Nephron progenitor cell (in vitro differentiated cells): ENCODE results near the gene IFI35.
"Not testable (repeated sequence)": the region's sequence is repeated elsewhere in the genome, so short reads cannot be mapped to it uniquely, and the experiment has no call there.

Source experiments
- DNase-seq: peaks from one replicate; pipeline ENCODE4 v3.0.0; 2021
- H3K27ac Mint-ChIP-seq: 2 replicates; pipeline ENCODE4 v1.8.0; 2021; ENCODE audit warnings: mild to moderate bottlenecking, moderate library complexity, mixed read lengths
- H3K27me3 Mint-ChIP-seq: 2 replicates; pipeline ENCODE4 v1.8.0; 2021; ENCODE audit warnings: mild to moderate bottlenecking, low read depth, mixed read lengths; ENCODE audit not compliant: poor library complexity
- H3K36me3 Mint-ChIP-seq: 2 replicates; pipeline ENCODE4 v1.8.0; 2021; ENCODE audit warnings: low read depth, mixed read lengths
- H3K4me1 Mint-ChIP-seq: 2 replicates; pipeline ENCODE4 v1.8.0; 2021; ENCODE audit warnings: mixed read lengths
- H3K4me3 Mint-ChIP-seq: 2 replicates; pipeline ENCODE4 v1.8.0; 2021; ENCODE audit warnings: mild to moderate bottlenecking, moderate library complexity, mixed read lengths
- H3K9me3 Mint-ChIP-seq: 2 replicates; pipeline ENCODE4 v1.8.0; 2021; ENCODE audit warnings: mild to moderate bottlenecking, moderate library complexity, mixed read lengths
- TF ChIP-seq, protein P1 (sequence below): fragments of 200-600 bp; sonication (generic); IDR thresholded peaks from 2 replicates; pipeline ENCODE4 v1.5.0; 2021; ENCODE audit warnings: antibody characterized with exemption

IFI35 gene

DNA sequence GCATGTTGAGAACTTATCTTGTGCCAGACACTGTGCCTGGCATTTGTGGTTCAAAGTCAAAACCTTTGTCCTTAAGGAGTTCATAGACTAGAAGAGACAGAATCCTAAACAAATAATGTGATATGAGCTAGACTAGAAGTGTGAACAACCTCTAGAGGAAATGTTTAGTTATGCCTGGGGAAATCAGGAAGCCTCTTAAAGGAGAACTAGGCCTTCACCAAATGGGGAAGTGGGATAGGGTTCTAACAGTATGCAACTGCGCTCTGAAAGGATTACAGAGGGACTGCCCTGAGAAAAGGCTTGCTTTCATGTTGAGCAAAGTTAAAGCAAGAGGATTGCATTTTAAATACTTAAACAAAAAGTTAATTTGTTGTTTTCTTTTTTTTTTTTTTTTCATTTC is 21.4 kb upstream of the IFI35 start:
- Mint-ChIP-seq H3K27ac (no peak overlapping the region), H3K4me3 (no peak overlapping the region), H3K9me3 (no peaks in the 10 kb centered on the region), H3K4me1 (peaks cover 21% of the 10 kb centered on the region), H3K36me3 (peaks cover 50% of the 10 kb centered on the region), H3K27me3 (no peaks in the 10 kb centered on the region)
- DNase-seq = no peak
- TF ChIP-seq, protein P1, sequence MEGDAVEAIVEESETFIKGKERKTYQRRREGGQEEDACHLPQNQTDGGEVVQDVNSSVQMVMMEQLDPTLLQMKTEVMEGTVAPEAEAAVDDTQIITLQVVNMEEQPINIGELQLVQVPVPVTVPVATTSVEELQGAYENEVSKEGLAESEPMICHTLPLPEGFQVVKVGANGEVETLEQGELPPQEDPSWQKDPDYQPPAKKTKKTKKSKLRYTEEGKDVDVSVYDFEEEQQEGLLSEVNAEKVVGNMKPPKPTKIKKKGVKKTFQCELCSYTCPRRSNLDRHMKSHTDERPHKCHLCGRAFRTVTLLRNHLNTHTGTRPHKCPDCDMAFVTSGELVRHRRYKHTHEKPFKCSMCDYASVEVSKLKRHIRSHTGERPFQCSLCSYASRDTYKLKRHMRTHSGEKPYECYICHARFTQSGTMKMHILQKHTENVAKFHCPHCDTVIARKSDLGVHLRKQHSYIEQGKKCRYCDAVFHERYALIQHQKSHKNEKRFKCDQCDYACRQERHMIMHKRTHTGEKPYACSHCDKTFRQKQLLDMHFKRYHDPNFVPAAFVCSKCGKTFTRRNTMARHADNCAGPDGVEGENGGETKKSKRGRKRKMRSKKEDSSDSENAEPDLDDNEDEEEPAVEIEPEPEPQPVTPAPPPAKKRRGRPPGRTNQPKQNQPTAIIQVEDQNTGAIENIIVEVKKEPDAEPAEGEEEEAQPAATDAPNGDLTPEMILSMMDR = no peak

DNA sequence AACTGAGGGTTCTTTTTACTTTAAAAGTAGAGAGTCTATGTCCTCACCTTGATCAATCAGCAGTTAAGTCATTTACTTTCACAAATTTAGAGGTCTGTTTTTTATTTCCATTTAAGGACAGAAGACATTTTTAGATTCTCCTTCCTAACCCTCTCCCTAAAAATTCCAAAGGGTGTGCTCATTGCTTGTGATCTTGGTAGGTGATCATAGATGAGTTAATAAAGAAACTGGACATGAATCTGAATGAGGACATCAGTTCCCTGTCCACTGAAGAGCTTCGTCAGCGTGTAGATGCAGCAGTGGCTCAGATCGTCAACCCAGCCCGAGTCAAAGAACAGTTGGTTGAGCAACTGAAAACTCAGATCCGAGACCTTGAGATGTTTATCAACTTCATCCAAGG is 17.4 kb upstream of the IFI35 start:
- no peaks in the 10 kb centered on the region for H3K27me3 Mint-ChIP-seq
- TF ChIP-seq, protein P1 = no peak
- peaks cover 73% of the 10 kb centered on the region for H3K36me3 Mint-ChIP-seq
- H3K9me3 Mint-ChIP-seq = no peaks in the 10 kb centered on the region
- no peaks in the 10 kb centered on the region for H3K4me1 Mint-ChIP-seq
- H3K4me3 Mint-ChIP-seq = no peak overlapping the region
- H3K27ac Mint-ChIP-seq = peak overlapping the region; percentile 69
- DNase-seq = no peak

DNA sequence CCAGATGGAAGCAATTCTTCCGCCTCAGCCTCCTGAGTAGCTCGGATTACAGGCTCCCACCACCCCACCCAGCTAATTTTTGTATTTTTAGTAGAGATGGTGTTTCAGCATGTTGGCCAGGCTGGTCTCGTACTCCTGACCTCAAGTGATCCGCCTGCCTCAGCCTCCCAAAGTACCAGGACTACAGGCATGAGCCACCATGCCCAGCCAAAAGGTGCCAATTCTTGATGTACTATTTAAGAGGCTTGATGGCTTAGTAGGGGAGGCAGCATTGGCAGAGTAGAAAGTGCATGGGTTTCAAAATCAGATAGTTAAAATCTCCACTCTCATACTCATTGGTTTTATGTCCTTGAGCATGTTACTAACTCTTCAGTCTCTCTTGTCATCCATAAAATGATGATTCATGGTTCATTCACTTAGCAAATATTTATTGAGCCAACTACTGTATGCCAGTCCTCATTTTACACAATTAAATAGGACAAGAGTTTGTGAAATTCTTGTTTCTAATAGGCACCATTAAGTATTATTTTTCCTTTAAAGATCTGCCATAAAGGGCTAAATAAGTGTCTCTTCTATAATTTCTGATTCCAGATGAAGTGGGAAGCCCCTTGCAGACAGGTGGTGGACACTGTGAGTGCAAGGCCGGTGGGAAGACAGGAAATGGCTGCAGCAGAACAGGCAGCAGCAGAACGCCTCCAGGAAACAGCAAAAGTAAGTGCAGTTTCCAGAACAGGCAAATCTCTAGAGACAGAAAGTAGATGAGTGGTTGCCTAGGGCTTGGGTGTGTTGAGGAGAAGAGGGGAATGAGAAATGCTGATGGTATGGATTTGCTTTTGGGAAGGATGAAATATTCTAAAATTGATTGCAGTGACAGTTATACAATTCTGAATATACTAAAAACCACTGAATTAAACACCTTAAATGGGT is 16.6 kb upstream of the IFI35 start:
- peaks cover 68% of the 10 kb centered on the region for H3K36me3 Mint-ChIP-seq
- H3K27ac Mint-ChIP-seq = peak overlapping the region; percentile 12

DNA sequence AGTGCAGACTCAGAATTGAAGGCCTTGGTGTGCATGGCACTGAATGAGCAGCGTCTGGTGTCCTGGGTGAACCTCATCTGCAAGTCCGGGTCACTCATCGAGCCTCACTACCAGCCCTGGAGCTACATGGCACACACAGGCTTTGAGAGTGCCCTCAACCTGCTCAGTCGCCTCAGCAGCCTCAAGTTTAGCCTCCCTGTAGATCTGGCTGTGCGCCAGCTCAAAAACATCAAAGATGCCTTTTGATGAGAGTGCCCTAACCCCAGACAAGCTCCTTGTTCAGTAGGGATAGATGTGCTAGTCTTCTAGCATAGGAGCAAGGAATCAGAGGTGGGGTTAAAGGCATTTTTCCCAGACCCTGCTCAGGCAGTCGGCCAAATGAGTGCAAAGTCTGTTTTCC is 15.1 kb upstream of the IFI35 start:
- Mint-ChIP-seq H3K27ac (no peak overlapping the region), H3K36me3 (peaks cover 62% of the 10 kb centered on the region), H3K9me3 (no peaks in the 10 kb centered on the region), H3K4me3 (no peak overlapping the region), H3K27me3 (no peaks in the 10 kb centered on the region), H3K4me1 (no peaks in the 10 kb centered on the region)
- TF ChIP-seq, protein P1 = no peak
- DNase-seq = no peak

More for the DNA sequence above, 16.6 kb upstream of the IFI35 start:
- Mint-ChIP-seq H3K4me3 (no peak overlapping the region), H3K4me1 (no peaks in the 10 kb centered on the region), H3K9me3 (no peaks in the 10 kb centered on the region), H3K27me3 (no peaks in the 10 kb centered on the region)
- no peak for DNase-seq
- TF ChIP-seq, protein P1 = no peak

DNA sequence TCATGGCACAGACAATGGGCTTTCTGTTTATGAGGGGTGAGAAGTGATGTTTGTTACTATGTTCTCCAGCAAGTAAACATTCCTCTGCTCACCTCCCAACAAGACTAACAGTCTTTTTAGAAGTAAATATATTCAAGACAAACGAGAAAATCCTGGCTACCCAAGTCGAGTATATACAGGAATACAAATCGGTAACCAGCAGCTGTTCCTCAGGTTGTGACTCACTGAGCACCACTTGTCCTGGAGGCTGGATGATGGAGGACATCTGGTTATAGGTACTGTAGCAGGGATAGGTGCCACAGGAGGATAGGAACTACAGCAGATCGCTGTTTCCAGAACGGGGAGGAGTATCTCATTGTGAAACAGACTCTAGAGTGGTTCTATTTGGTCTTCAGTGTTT is 13.7 kb upstream of the IFI35 start:
- Mint-ChIP-seq H3K9me3 (no peaks in the 10 kb centered on the region), H3K27ac (no peak overlapping the region), H3K27me3 (no peaks in the 10 kb centered on the region), H3K4me3 (no peak overlapping the region), H3K36me3 (peaks cover 52% of the 10 kb centered on the region), H3K4me1 (peaks cover 10% of the 10 kb centered on the region)
- DNase-seq = no peak
- TF ChIP-seq, protein P1 = no peak

DNA sequence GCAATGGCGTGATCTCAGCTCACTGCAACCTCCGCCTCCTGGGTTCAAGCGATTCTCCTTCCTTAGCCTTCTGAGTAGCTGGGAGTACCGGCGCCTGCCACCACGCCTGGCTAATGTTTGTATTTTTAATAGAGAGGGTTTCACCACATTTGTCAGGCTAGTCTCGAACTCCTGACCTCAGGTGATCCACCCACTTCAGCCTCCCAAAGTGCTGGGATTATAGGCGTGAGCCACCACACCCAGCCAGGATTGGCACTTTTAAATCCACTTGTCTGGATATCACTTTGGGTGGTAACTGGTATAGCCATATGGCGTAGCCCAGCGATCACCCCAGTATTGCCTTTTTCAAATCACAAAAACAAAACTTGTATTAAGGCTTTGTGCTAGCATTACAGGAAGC is 12.7 kb upstream of the IFI35 start:
- Mint-ChIP-seq H3K36me3 (peaks cover 42% of the 10 kb centered on the region), H3K4me1 (peaks cover 18% of the 10 kb centered on the region)

More for the DNA sequence above, 12.7 kb upstream of the IFI35 start:
- peak overlapping the region; percentile 36 for H3K27ac Mint-ChIP-seq
- H3K27me3 Mint-ChIP-seq, DNase-seq, H3K4me3 Mint-ChIP-seq, H3K9me3 Mint-ChIP-seq: not testable (repeated sequence)
